GM18498 (cell line): ENCODE data around the gene CCDC144A.
A peak's percentile ranks its signal among the peaks of the same experiment; 100 is the strongest.
"Not testable (repeated sequence)": the region's sequence is repeated elsewhere in the genome, so short reads cannot be mapped to it uniquely, and the experiment has no call there.

Source experiments
- ATAC-seq: cut with Tn5 transposase; IDR thresholded peaks from one replicate; pipeline ENCODE4 v1.9.1; 2021; ENCODE audit warnings: mild to moderate bottlenecking, moderate library complexity; ENCODE audit not compliant: unreplicated experiment

The CCDC144A gene, protein sequence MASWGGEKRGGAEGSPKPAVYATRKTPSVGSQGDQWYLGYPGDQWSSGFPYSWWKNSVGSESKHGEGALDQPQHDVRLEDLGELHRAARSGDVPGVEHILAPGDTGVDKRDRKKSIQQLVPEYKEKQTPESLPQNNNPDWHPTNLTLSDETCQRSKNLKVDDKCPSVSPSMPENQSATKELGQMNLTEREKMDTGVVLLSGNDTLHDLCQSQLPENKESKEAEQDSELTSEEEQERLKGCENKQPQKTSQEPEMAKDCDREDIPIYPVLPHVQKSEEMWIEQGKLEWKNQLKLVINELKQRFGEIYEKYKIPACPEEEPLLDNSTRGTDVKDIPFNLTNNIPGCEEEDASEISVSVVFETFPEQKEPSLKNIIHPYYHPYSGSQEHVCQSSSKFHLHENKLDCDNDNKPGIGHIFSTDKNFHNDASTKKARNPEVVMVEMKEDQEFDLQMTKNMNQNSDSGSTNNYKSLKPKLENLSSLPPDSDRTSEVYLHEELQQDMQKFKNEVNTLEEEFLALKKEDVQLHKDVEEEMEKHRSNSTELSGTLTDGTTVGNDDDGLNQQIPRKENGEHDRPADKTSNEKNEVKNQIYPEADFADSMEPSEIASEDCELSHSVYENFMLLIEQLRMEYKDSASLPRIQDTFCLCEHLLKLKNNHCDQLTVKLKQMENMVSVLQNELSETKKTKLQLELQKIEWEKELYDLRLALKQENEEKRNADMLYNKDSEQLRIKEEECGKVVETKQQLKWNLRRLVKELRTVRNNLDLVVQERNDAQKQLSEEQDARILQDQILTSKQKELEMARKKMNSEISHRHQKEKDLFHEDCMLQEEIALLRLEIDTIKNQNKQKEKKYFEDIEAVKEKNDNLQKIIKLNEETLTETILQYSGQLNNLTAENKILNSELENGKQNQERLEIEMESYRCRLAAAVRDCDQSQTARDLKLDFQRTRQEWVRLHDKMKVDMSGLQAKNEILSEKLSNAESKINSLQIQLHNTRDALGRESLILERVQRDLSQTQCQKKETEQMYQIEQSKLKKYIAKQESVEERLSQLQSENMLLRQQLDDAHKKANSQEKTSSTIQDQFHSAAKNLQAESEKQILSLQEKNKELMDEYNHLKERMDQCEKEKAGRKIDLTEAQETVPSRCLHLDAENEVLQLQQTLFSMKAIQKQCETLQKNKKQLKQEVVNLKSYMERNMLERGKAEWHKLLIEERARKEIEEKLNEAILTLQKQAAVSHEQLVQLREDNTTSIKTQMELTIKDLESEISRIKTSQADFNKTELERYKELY (N-terminal part only)

GRCh38 chr17:16689731-16690281, at the start of gene CCDC144A:
CCDC144A (plus strand) TSS chr17:16690241; CDS start chr17:16690401, 160 bp downstream.
- not testable (repeated sequence) for ATAC-seq

- ATAC-seq = no peak
Measured at GRCh38 chr17:16649585-16649984, 40.5 kb upstream of the CCDC144A start.

DNA sequence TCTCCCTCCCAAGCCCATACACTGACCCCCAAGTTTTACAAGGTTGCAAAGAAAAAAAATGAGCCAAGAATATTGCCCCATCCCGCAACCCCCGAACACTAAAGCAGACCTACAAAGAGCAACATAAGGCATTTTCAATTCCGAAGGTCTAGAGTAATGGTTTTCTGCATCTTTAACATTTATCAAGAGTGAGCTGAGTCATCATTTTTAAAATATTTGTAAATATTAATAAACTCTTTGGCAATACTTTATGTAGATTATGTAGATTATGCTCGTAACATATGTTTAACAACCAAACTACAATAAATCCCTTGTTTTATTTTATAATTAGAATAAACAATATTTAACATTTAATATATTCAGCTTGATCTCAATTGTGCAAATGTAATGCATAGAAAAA, 37.8 kb upstream of the CCDC144A start:
- ATAC-seq = no peak

- ATAC-seq = no peak
Measured at GRCh38 chr17:16652847-16653366, 37.1 kb upstream of the CCDC144A start.

DNA sequence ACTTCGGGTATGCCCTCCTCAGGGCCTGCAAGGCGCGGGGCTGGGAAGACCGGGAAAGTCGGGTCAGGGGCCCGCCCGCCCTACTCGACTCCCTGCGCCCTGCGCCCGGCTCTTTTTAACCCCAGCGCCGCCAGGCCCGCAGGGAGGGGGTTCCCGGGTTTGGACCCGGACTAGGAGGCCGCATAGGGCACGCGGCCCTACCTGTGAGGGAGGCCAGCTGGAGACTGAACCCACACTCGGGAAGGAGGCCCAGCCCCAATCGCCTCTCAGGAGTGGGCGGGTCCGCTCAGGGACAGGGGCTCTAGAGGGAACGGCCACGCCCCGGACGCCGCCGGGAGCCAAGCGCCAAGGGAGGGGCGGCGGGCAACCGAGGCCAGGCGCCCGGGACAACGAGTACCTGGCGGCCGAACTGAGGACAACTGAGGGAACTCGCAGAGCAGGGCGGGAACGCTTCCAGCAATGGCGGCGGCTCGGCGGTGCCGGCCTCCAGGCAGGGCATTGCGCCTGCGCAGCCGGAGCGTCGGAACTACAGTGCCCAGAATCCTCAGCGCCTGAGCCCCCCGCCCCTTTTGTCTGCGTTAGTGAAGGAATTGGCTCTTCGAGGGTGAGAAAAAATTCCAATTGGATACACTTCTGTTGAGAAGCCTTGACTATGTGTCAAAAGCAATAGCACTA, 36.5 kb upstream of the CCDC144A start, which contains the start of gene ZNF624:
Gene ZNF624 (minus strand): TSS at position 484 of the 675 bp plus-strand sequence.
- ATAC-seq = peak; percentile 92

GRCh38 chr17:16661217-16661616, 28.8 kb upstream of the CCDC144A start:
- ATAC-seq = no peak

- ATAC-seq = no peak
Measured at GRCh38 chr17:16662936-16663335, 27.1 kb upstream of the CCDC144A start.

DNA sequence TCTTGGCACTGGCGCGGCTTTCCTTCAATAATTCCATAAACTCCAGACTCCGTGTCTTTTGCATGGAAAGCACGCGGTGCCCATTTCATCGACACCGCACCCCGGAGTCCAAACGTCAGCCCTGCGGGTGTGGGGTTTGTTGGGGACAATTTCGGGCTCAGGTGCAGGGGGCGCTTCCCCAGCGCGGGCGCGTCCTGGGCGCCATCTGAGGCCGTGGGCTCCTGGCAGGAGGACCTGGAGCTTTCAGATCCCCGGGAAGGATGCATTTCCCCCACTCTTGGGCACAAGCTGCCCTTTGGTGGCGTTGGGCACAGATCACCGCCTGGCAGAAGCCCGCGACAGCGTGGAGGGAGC, 23.5 kb upstream of the CCDC144A start:
- not testable (repeated sequence) for ATAC-seq

DNA sequence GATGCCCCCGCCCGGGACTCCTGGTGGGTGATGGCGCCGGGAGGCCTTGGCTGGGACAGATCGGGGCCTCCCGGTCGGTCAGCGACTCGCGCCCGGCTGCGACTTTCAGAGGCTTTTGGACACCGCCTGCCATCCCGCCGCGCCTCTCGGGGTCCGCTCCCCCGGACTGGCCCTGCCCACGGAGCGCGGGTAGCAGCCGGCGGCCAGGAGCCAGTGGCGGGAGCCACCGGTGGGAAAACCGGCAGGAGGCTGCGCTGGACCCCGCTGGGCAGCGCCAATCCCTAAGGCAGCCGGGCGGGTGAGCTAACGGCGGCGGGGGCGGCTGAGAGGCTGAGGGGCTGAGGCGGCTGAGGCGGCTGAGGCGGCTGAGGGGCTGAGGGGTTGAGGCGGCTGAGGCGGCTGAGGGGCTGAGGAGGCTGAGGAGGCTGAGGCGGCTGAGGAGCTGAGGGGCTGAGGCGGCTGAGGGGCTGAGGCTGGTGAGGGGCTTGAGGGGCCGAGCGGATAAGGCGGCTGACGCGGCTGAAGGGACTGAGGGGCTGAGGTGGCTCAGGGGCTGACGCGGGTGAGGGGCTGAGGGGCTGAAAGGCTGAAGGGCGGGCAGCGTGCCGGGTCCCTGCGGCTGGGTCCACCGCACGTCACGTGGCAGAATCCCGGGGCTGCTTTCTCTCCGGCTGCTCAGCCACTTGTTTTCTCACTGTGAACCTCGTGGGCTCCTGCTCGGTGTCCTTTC, 23.0 kb upstream of the CCDC144A start:
- not testable (repeated sequence) for ATAC-seq

GRCh38 chr17:16676676-16677268, 13.3 kb upstream of the CCDC144A start:
- ATAC-seq = no peak

DNA sequence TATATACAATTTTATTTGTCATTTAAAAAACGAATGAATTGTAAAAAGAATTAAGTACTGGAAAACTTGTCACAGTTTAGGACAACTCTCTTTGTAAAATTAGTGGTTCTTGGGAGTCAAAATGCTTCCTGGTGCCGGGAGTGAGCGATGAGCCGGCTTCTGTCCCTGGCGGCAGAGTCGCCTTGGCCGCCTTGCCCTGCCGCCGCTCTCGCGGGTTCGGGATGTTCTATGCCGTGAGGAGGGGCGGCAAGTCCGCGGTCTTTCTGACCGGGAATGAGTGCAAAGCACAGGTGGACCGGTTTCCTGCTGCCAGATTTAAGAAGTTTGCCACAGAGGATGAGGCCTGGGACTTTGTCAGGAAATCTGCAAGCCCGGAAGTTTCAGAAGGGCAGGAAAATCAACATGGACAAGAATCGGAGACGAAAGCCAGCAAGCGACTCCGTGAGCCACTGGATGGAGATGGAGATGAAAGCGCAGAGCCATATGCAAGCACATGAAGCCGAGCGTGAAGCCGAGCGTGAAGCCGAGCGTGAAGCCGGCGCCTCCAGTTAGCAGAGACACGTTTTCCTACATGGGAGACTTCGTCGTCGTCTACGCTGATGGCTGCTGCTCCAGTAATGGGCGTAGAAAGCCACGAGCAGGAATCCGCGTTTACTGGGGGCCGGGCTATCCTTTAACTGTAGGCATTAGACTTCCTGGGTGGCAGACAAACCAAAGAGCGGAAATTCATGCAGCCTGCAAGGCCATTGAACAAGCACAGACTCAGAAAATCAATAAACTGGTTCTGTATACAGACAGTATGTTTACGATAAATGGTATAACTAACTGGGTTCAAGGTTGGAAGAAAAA, 6.5 kb upstream of the CCDC144A start:
- ATAC-seq = not testable (repeated sequence)

DNA sequence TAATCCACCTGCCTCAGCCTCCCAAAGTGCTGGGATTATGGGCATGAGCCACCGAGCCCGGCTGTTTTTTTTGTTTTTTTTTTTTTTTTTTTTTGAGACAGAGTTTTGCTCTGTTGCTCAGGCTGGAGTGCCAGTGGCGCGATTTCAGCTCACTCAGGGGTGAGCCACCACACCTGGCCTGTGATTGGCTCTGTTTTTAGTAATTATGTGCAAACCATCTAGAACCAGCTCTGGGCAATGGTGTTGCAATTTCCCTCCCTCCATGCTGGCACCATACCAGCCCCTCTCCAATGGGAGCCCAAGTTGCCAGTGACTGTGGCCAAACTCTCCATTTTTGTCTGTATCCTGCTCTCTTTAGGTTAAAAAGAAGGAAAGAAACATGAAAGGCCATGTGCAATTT, 4.0 kb upstream of the CCDC144A start:
- ATAC-seq = not testable (repeated sequence)

DNA sequence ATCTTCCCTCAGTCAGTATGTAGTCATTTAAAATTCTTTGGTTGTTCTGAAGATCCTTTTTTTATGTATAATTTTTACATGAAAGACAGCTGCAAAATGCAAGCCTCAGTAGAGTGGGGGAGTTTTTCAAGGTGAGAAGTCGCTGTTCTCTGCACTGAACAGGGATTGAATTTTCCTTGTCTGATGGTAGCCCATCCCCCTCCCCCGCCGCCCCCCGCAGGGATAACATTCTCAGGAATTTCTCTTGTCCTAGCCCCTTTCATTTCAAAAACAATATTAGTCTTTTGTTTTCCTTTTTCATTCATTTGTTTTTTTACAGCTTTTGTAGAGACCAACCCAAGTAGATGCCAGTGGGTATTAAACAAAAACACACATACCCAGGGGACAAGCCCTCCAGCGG, 2.9 kb upstream of the CCDC144A start:
- ATAC-seq = not testable (repeated sequence)

GRCh38 chr17:16690447-16690846, 406 bp downstream of the CCDC144A start:
- not testable (repeated sequence) for ATAC-seq

- ATAC-seq = not testable (repeated sequence)
Measured at GRCh38 chr17:16697603-16698002, 7.6 kb downstream of the CCDC144A start.

- ATAC-seq = not testable (repeated sequence)
Measured at GRCh38 chr17:16745492-16746203, 55.6 kb downstream of the CCDC144A start.

GRCh38 chr17:16746571-16746970, 56.5 kb downstream of the CCDC144A start:
- ATAC-seq = not testable (repeated sequence)
